Measurements from ENCODE around the gene GPR150.

Gene GPR150

GRCh38 chr5:95627971-95628810 is 8.3 kb downstream of the GPR150 start:
- no peak overlapping the region for H3K27ac ChIP-seq (ENCODE audit: extremely low read depth, low read depth, low read length)
- TF ChIP-seq ZNF274 (IDR thresholded peaks at IDR 0.05; ENCODE audit: low read length) = no peak
- TF ChIP-seq ZNF274 (tag by site-specific recombination; IDR thresholded peaks at IDR 0.05; ENCODE audit: borderline replicate concordance) = no peak
- TF ChIP-seq ZNF169 (tag by site-specific recombination; IDR thresholded peaks at IDR 0.05) = no peak
- no peak for TF ChIP-seq ZNF248 (tag by site-specific recombination; IDR thresholded peaks at IDR 0.05)
- TF ChIP-seq INSM2 (tag by site-specific recombination; IDR thresholded peaks at IDR 0.05) = no peak
- no peak for TF ChIP-seq ZNF148 (tag by site-specific recombination; IDR thresholded peaks at IDR 0.05; ENCODE audit: borderline replicate concordance)
- no peak for TF ChIP-seq ZSCAN18 (tag by site-specific recombination; IDR thresholded peaks at IDR 0.05)
- TF ChIP-seq ZBTB11 (tag by site-specific recombination; conservative IDR thresholded peaks at IDR 0.05; ENCODE audit: low read depth) = no peak
- TF ChIP-seq ZNF596 (tag by site-specific recombination; IDR thresholded peaks at IDR 0.05) = no peak
- TF ChIP-seq HIC1 (tag by site-specific recombination; IDR thresholded peaks at IDR 0.05) = no peak
- no peak for TF ChIP-seq ZNF157 (tag by site-specific recombination; IDR thresholded peaks at IDR 0.05)
- TF ChIP-seq ZNF366 (tag by site-specific recombination; conservative IDR thresholded peaks at IDR 0.05) = no peak
- no peak for TF ChIP-seq ZNF529 (tag by site-specific recombination; IDR thresholded peaks at IDR 0.05; ENCODE audit: insufficient replicate concordance)
- TF ChIP-seq HOXD13 (CRISPR knock-in tag; IDR thresholded peaks at IDR 0.05; ENCODE audit: borderline replicate concordance) = no peak
- H3K9me3 ChIP-seq (ENCODE audit: control insufficient read depth, insufficient read depth, low read depth, low read length) = no peaks in the 10 kb centered on the region
- no peaks in the 10 kb centered on the region for H3K36me3 ChIP-seq (ENCODE audit: control insufficient read depth in 2 of 2, insufficient read depth in 1 of 2, low read length in 2 of 2)
- ChIA-PET CTCF (interaction anchor here (0.6 to 1.4 kb wide), 2 partner anchors 219 to 718 kb away, joined by 3 to 4 read pairs; no protein-coding TSS in a partner anchor), POLR2A (no interaction called here)
- no peaks in the 10 kb centered on the region for H3K4me1 ChIP-seq (ENCODE audit: control insufficient read depth, insufficient read depth, low read length)
- no peak overlapping the region for H3K4me3 ChIP-seq (ENCODE audit: low read depth, low read length)

All from HEK293 (cell line).